GM19043 (cell line): Measurements from ENCODE around the gene TEDC2.

Source experiments
- ATAC-seq: cut with Tn5 transposase; IDR thresholded peaks from one replicate; pipeline ENCODE4 v1.9.1; 2021; ENCODE audit warnings: low read depth; ENCODE audit not compliant: unreplicated experiment

The TEDC2 gene

GRCh38 chr16:2464333-2464732, 4.4 kb downstream of the TEDC2 start:
- no peak for ATAC-seq

- no peak for ATAC-seq
These were observed 5.9 kb downstream of the TEDC2 start for GRCh38 chr16:2465653-2466415.

DNA sequence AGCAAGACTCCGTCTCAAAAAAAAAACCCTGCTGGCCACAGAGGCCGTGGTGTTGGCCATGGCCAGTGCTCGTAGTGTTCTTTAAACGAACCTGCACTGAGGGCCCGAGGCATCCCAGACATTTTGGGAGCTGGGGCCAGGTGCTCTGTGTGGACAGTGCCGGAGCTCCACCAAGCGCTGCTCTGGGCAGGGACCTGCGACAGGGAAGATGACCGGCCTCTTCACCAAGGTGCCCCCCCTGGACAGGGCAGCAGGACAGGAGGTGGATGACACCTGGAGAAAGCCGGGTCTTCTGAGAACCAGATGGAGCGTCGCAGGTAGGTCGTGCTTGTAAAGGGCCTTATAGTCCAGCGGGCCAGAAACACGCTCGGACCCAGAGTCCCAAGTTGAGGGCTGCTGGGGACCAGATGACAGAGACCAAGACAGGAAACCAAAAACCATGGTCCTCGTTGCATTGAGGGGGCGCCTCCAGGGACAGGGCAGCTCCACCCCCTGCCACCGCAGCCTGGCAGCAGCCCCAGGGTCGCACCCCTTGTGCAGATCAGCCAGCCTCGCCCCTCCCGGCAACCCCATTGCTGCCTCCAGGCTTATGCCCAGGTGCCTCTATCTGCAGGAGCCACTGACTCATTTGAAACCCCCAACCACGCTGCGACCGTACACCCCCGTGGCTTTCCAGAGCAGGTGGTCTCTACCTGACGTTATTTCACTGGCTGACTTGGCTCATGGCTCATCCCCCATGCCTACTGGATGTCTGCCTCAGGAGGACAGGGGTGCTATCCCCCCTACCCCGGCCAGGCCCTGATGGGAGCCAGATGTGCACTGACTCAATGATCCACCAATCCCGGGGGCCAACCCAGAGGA, 7.0 kb downstream of the TEDC2 start:
- ATAC-seq, result no peak

- ATAC-seq, result no peak
These were observed 7.8 kb downstream of the TEDC2 start for GRCh38 chr16:2467528-2468232.

DNA sequence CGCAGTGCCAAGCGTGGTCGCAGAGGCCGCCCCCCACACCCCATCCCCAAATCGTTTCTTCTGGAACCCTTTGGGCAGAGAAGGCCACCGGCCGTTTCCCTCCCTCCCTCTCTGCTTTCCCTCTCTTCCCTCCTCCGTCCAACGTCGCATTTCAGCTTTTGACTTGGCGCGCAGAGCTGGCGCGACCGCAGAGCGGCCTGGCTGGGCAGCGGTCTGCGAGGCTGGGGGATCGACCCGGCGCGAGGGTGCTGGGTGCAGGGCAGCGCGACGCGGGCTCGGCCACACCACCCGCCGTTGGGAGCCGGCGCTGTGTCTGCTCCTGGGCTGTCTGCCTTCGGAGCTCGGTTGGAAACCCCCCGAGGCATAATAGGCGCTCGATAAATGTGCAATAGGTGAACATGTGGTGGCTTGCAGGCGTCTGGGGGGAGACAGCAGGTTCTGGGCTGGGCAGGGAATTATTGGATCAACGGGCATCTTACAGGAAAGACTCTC, 8.4 kb downstream of the TEDC2 start:
- ATAC-seq, result no peak

- ATAC-seq, result no peak
These were observed 9.0 kb downstream of the TEDC2 start for GRCh38 chr16:2468725-2469398.

- ATAC-seq, result no peak
These were observed 9.7 kb downstream of the TEDC2 start for GRCh38 chr16:2469399-2470233.

DNA sequence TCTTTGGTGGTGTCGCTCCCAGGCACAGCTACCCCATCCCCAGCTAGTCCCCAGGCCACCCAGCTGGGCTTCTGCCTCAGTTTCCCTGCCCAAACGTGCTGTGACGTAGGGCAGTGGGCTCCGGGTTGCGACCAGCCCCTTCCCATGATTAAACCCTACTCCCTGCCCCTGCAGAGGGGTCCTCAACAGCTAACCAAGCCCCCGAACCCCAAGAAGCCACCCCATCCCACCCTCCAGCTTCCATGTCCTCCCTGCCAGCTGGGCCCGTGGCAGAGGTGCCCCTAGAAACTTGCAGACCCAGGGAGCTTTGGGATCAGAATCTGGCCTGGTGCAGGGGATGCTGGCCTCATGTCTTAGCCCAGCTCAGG, 10.3 kb downstream of the TEDC2 start:
- ATAC-seq, result no peak

DNA sequence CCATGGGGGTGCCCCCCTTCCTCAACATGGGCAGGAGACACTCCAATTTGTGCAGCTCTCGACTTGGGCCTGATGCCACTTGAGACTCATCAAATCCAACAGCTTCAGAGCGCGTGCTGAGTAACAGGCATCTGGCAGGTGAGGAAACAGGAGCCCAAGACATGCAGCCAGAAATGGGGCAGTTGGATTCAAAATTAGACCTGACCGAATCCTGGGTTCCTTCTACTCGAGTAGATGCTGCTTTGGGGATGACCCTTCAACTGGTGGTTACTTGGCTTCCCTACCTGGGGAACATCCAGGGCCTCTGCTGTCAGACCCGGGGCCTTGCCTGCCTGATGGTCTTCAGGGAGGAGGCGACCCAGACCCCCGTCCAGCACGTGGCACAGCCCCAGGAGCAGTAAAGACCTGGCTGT, 10.7 kb downstream of the TEDC2 start:
- ATAC-seq, result no peak

DNA sequence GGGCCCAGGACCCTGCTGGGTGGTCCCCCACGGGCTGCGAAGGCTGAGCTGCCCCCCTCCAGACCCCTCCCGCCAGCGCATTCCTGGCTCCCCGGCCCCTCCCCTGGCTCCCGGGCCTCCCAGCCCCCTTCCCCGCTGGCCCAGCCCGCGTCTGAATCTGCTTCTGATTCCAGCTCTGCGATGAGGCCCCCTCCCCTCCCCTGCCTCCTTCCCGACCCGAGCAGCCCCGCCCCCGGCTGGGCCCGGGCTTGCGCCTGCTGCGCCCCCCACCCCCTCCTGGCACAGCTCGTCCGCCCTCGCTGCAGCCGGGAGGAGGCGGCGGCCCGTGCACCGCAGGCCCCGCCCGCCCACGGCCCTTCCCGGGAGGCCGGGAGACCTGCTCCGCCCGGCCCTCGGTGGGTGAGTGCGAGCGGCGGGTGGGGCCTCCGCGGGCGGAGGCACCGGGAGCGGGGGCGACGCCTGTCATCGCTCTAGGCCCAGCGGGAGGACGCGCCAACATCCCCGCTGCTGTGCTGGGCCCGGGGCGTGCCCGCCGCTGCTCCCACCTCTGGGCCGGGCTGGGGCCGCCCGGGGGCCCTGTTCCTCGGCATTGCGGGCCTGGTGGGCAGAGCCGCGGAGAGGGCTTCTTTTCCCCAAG, 11.2 kb downstream of the TEDC2 start, which contains the start of gene NTN3:
Gene NTN3 (plus strand): TSS at position 282 of the 637 bp plus-strand sequence. CDS start 405 bp downstream, outside the sequence.
- ATAC-seq, result no peak

DNA sequence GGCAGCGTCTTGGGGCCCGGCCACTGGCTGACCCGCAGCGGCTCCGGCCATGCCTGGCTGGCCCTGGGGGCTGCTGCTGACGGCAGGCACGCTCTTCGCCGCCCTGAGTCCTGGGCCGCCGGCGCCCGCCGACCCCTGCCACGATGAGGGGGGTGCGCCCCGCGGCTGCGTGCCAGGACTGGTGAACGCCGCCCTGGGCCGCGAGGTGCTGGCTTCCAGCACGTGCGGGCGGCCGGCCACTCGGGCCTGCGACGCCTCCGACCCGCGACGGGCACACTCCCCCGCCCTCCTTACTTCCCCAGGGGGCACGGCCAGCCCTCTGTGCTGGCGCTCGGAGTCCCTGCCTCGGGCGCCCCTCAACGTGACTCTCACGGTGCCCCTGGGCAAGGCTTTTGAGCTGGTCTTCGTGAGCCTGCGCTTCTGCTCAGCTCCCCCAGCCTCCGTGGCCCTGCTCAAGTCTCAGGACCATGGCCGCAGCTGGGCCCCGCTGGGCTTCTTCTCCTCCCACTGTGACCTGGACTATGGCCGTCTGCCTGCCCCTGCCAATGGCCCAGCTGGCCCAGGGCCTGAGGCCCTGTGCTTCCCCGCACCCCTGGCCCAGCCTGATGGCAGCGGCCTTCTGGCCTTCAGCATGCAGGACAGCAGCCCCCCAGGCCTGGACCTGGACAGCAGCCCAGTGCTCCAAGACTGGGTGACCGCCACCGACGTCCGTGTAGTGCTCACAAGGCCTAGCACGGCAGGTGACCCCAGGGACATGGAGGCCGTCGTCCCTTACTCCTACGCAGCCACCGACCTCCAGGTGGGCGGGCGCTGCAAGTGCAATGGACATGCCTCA, 12.0 kb downstream of the TEDC2 start:
- ATAC-seq, result no peak

GRCh38 chr16:2472488-2472864, 12.6 kb downstream of the TEDC2 start:
- ATAC-seq, result no peak

DNA sequence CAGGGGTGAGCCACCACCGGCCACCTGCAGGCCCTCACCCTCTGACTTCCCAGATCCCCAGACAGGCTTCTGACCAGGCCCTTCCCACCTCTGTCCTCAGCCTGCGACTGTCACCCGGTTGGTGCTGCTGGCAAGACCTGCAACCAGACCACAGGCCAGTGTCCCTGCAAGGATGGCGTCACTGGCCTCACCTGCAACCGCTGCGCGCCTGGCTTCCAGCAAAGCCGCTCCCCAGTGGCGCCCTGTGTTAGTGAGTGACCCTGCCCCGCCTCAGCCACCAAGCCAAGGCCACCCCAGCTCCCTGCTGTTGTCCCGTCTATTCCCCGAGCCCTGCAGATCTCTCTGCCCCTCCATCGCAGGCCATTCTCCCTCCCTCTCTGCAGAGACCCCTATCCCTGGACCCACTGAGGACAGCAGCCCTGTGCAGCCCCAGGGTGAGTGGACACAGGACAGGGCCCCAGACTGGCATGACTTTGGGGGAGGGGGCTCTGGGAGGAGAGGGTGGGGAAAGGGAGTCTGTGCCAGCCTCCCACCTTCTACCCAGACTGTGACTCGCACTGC, 13.1 kb downstream of the TEDC2 start:
- no peak for ATAC-seq

DNA sequence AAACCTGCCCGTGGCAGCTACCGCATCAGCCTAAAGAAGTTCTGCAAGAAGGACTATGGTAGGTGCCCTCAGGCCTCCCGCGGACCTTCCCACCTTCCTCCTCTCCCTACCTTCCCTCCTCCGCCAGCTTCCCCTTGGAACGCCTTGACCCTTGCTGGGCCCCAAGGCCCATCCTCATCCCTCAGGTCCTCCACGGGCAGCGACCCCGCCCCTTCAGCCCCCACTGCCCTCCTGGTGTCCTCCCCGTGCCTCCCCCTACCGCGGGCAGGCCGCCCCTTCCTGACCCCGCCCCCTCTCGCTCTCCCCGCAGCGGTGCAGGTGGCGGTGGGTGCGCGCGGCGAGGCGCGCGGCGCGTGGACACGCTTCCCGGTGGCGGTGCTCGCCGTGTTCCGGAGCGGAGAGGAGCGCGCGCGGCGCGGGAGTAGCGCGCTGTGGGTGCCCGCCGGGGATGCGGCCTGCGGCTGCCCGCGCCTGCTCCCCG, 13.6 kb downstream of the TEDC2 start:
- ATAC-seq, result no peak

DNA sequence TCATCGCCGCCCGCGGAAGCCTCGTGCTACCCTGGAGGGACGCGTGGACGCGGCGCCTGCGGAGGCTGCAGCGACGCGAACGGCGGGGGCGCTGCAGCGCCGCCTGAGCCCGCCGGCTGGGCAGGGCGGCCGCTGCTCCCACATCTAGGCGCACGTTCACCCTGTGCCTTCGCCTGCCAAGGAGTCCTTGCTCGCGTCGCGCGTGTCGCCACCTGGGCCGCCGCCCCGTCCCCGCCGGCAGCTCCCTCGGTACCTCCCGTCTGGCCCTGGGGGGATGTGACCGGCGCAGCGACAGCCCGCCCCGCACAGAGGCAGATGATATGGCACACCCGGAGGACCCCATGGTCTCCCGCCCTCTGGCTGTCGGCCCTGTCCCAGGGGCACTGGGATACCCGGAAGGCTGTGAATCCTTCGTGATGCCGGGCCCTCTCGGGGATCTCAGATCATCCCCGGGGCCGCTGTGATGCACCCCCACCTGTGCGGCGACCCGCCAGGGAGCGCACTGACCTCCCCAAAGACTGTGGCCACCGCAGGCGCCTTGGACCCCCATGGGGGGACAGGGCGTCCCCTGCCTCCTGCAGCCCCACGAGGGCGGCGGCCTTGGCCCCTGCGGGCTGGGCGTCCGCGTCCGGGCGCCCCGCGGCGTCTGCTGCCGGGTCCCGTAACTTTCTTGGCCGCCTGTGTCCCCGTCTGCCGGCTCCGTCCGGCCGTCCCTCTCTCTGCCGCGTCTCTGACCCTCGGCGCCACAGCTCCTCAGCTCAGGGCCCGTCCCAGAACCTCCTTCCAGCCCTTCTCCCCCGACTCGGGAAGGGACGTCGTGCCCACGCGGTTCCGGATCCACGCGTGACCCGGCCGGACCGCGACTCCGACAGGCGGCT, 14.3 kb downstream of the TEDC2 start:
- no peak for ATAC-seq

- ATAC-seq, result peak; percentile 56
These were observed 15.0 kb downstream of the TEDC2 start, which contains the start of gene TBC1D24 for GRCh38 chr16:2474877-2475412. TBC1D24 (plus strand) TSS chr16:2475127; CDS start chr16:2496149, 21,022 bp downstream.
